ENCODE measurements around the gene HNRNPC. TPM values are rescaled to one million over a fixed set of nuclear protein-coding genes. Genes with fewer than 3 reads are reported as not detected.

Gene HNRNPC
- total and polyA plus RNA-seq, 9 of the 15 experiments (the other 6 are each of a cell fraction or from before 2014, with no cell fraction given) = 679 to 1,557 (median 1,191) TPM

DNA sequence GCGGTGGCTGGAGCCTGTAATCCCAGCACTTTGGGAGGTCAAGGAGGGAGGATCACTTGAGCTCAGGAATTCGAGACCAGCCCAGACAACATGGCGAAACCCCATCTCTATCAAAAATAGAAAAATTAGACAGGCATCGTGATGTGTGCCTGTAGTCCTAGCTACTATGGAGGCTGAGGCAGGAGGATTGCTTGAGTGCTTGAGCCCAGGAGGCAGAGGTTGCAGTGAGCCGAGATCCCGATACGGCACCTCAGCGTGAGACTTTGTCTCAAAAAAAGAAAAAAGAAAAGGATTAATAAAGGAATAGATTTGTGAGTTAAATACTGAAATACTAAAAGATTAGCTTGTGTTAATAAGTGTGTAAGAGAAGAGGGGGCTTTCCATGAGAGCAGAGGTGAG lies 40.0 kb upstream of the HNRNPC start (continued):
- no peak for TF ChIP-seq ARHGAP35 (IDR thresholded peaks at IDR 0.05; ENCODE audit: partially characterized antibody)
- TF ChIP-seq, protein P1, sequence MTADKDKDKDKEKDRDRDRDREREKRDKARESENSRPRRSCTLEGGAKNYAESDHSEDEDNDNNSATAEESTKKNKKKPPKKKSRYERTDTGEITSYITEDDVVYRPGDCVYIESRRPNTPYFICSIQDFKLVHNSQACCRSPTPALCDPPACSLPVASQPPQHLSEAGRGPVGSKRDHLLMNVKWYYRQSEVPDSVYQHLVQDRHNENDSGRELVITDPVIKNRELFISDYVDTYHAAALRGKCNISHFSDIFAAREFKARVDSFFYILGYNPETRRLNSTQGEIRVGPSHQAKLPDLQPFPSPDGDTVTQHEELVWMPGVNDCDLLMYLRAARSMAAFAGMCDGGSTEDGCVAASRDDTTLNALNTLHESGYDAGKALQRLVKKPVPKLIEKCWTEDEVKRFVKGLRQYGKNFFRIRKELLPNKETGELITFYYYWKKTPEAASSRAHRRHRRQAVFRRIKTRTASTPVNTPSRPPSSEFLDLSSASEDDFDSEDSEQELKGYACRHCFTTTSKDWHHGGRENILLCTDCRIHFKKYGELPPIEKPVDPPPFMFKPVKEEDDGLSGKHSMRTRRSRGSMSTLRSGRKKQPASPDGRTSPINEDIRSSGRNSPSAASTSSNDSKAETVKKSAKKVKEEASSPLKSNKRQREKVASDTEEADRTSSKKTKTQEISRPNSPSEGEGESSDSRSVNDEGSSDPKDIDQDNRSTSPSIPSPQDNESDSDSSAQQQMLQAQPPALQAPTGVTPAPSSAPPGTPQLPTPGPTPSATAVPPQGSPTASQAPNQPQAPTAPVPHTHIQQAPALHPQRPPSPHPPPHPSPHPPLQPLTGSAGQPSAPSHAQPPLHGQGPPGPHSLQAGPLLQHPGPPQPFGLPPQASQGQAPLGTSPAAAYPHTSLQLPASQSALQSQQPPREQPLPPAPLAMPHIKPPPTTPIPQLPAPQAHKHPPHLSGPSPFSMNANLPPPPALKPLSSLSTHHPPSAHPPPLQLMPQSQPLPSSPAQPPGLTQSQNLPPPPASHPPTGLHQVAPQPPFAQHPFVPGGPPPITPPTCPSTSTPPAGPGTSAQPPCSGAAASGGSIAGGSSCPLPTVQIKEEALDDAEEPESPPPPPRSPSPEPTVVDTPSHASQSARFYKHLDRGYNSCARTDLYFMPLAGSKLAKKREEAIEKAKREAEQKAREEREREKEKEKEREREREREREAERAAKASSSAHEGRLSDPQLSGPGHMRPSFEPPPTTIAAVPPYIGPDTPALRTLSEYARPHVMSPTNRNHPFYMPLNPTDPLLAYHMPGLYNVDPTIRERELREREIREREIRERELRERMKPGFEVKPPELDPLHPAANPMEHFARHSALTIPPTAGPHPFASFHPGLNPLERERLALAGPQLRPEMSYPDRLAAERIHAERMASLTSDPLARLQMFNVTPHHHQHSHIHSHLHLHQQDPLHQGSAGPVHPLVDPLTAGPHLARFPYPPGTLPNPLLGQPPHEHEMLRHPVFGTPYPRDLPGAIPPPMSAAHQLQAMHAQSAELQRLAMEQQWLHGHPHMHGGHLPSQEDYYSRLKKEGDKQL (CRISPR knock-in tag; IDR thresholded peaks at IDR 0.05; ENCODE audit: borderline replicate concordance) = no peak
- 0 out of 2 replicates have a peak, but pooled peaks have one; percentile 14 for TF ChIP-seq ARID1B (IDR thresholded peaks at IDR 0.05)
- no peak for TF ChIP-seq NFYB (IDR thresholded peaks at IDR 0.05; ENCODE audit: extremely low read depth, insufficient read length)
- no peak for TF ChIP-seq IRF2 (CRISPR knock-in tag; IDR thresholded peaks at IDR 0.05)
- no peak for TF ChIP-seq CTBP1 (IDR thresholded peaks at IDR 0.05; ENCODE audit: borderline replicate concordance)
- TF ChIP-seq RNF2 (IDR thresholded peaks at IDR 0.05) = no peak
- TF ChIP-seq, protein P2, sequence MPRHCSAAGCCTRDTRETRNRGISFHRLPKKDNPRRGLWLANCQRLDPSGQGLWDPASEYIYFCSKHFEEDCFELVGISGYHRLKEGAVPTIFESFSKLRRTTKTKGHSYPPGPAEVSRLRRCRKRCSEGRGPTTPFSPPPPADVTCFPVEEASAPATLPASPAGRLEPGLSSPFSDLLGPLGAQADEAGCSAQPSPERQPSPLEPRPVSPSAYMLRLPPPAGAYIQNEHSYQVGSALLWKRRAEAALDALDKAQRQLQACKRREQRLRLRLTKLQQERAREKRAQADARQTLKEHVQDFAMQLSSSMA (CRISPR knock-in tag; IDR thresholded peaks at IDR 0.05) = no peak
- TF ChIP-seq, protein P3, sequence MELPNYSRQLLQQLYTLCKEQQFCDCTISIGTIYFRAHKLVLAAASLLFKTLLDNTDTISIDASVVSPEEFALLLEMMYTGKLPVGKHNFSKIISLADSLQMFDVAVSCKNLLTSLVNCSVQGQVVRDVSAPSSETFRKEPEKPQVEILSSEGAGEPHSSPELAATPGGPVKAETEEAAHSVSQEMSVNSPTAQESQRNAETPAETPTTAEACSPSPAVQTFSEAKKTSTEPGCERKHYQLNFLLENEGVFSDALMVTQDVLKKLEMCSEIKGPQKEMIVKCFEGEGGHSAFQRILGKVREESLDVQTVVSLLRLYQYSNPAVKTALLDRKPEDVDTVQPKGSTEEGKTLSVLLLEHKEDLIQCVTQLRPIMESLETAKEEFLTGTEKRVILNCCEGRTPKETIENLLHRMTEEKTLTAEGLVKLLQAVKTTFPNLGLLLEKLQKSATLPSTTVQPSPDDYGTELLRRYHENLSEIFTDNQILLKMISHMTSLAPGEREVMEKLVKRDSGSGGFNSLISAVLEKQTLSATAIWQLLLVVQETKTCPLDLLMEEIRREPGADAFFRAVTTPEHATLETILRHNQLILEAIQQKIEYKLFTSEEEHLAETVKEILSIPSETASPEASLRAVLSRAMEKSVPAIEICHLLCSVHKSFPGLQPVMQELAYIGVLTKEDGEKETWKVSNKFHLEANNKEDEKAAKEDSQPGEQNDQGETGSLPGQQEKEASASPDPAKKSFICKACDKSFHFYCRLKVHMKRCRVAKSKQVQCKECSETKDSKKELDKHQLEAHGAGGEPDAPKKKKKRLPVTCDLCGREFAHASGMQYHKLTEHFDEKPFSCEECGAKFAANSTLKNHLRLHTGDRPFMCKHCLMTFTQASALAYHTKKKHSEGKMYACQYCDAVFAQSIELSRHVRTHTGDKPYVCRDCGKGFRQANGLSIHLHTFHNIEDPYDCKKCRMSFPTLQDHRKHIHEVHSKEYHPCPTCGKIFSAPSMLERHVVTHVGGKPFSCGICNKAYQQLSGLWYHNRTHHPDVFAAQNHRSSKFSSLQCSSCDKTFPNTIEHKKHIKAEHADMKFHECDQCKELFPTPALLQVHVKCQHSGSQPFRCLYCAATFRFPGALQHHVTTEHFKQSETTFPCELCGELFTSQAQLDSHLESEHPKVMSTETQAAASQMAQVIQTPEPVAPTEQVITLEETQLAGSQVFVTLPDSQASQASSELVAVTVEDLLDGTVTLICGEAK (IDR thresholded peaks at IDR 0.05) = peak; percentile 48; the same call in 1 of the 2 replicates
- TF ChIP-seq, protein P3 (CRISPR knock-in tag; IDR thresholded peaks at IDR 0.05) = no peak
- peak; percentile 34 for TF ChIP-seq TAF9B (IDR thresholded peaks at IDR 0.05; ENCODE audit: partially characterized antibody)
- TF ChIP-seq ILF3 (IDR thresholded peaks at IDR 0.05; ENCODE audit: borderline replicate concordance) = no peak
- TF ChIP-seq SMAD4 (CRISPR knock-in tag; conservative IDR thresholded peaks at IDR 0.05) = 0 out of 2 replicates have a peak, but pooled peaks have one; percentile 22
